Adrenal gland (tissue), 12 donors: ENCODE results near the gene AOPEP. TPM values are rescaled to one million over a fixed set of nuclear protein-coding genes. Genes with fewer than 3 reads are reported as not detected.

ENCODE experiments used
- DNase-seq, 7 donors: peaks; one replicate each; pipeline ENCODE4 v3.0.0-alpha.2; 2019 to 2020
- H3K27ac ChIP-seq, 5 donors: fragments of 200-600 bp; sonication (generic) in 4 of 5; 1 replicate in 3 of 5; 2 replicates in 2 of 5; pipeline versions ENCODE4 v1.5.1 to v1.8.0; 2016 to 2020; ENCODE audit warnings: mild to moderate bottlenecking in 1 of 5
- H3K27me3 ChIP-seq: fragments of 200-600 bp; 2 replicates; pipeline ENCODE4 v1.8.0; 2021
- H3K36me3 ChIP-seq, 2 donors: fragments of 200-600 bp; replicated peaks in 1 of 2; 1 replicate in 1 of 2; 2 replicates in 1 of 2; pipeline versions ENCODE4 v1.5.1 to v1.8.0; 2018 to 2022
- H3K4me1 ChIP-seq, 2 donors: fragments of 200-600 bp; replicated peaks in 1 of 2; 1 replicate in 1 of 2; 2 replicates in 1 of 2; pipeline versions ENCODE4 v1.5.1 to v1.8.0; 2018 to 2021
- H3K4me3 ChIP-seq, 4 donors: fragments of 200-600 bp; sonication (generic) in 3 of 4; one replicate each; pipeline ENCODE4 v1.5.1; 2016 to 2018
- H3K9me3 ChIP-seq, 3 donors: fragments of 200-600 bp; sonication (generic) in 1 of 3; replicated peaks in 1 of 3; 1 replicate in 2 of 3; 2 replicates in 1 of 3; pipeline versions ENCODE4 v1.5.1 to v1.8.0; 2016 to 2021
- POLR2A ChIP-seq, 2 donors: fragments of 450-650 bp; IDR thresholded peaks; one replicate each; pipeline ENCODE4 v1.6.1; 2017; ENCODE audit warnings: antibody characterized with exemption in 2 of 2, mild to moderate bottlenecking in 2 of 2, moderate library complexity in 1 of 2
- WGBS, 4 donors: extraction: QIAGEN DNeasy Blood & Tissue Kit in 2 of 4; methylation state at CpG; one replicate each; pipeline versions ENCODE4 v1.1.5 to v1.1.7; 2013 to 2017; 5-methylcytosine and 5-hydroxymethylcytosine counted together
- intact Hi-C, 2 donors: fragments of 100-400 bp; cut with DNase I; formaldehyde crosslinking; loops; one replicate each; pipeline versions ENCODE4 v1.14.1 to v1.15.0; 2022 to 2023
- polyA plus RNA-seq, 3 donors: library from polyadenylated mRNA; stranded (reverse); fragments of 200-250 nt in 2 of 3; fragments of 350-450 nt in 1 of 3; fragmentation: Illumina TruSeq in 1 of 3; extraction: RNeasy Lipid Tissue Mini Kit (QIAGEN cat#74804) in 1 of 3; gene quantifications; one replicate each; pipeline ENCODE4 v1.2.3, GENCODE V29; 2013 to 2014
- total RNA-seq, 9 donors: library from RNA; depleted of rRNA in 4 of 9; stranded (reverse); fragments of >200 nt in 4 of 9; fragments of 120-200 nt in 1 of 9; fragmentation: NEBNext Ultra II Directional in 1 of 9; extraction: Animal tissue kit (Norgen Biotek cat#: 25700) in 1 of 9; gene quantifications; one replicate each; pipeline versions ENCODE4 v1.1.0 to v1.2.4, GENCODE V29; 2013 to 2023
- TF ChIP-seq, protein P1 (sequence below), 6 experiments: fragments of 450-650 bp in 4 of 6; fragments of 200-600 bp in 2 of 6; sonication (generic) in 1 of 6; IDR thresholded peaks; 1 replicate in 5 of 6; 2 replicates in 1 of 6; pipeline versions ENCODE4 v1.5.1 to v1.8.0; 2016 to 2021; ENCODE audit warnings: antibody characterized with exemption in 6 of 6, mild to moderate bottlenecking in 2 of 6, moderate library complexity in 1 of 6
- donor health status: healthy with polysubstance abuse.
- donor health status: Bipolar disorder and iron deficiency.
- donor health status: DM: yes; HTN: yes; CAD: no.
- donor health status: DM: no; HTN: no; CAD: no.
- donor health status: DM: no; HTN: no; CAD: no.
- donor health status: DM: yes; HTN: yes; CAD: no.

Gene AOPEP
- total and polyA plus RNA-seq, 12 donors: 31.0 to 99.6 (median 71.0) TPM

DNA sequence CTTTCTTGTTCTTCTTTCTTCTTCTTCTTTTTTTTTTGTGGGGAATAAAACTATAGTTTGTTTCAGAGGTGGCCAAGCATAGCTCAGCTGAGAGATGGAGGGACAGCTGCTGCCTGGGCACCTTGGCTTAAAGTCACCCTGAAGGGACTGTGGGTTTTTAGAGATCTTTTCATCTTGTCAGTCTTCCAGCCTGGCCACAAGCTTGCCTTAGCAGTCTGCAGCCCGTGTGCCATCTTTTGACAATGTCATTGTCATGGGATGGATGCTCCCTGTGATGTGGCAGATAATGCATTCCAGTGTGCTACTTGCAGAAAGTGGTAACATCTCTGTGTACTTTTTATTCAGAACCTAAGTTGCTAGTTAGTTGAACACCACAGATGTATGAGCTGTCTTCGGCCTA lies 310.2 kb downstream of the AOPEP start:
- Histone ChIP-seq H3K4me1 (peaks cover 0 to 36% of the 10 kb centered on the region in 2 donors), H3K36me3 (no peaks in the 10 kb centered on the region), H3K27me3 (no peaks in the 10 kb centered on the region), H3K4me3 (no peak overlapping the region), H3K27ac (no peak overlapping the region), H3K9me3 (no peaks in the 10 kb centered on the region)
- TF ChIP-seq, protein P1, sequence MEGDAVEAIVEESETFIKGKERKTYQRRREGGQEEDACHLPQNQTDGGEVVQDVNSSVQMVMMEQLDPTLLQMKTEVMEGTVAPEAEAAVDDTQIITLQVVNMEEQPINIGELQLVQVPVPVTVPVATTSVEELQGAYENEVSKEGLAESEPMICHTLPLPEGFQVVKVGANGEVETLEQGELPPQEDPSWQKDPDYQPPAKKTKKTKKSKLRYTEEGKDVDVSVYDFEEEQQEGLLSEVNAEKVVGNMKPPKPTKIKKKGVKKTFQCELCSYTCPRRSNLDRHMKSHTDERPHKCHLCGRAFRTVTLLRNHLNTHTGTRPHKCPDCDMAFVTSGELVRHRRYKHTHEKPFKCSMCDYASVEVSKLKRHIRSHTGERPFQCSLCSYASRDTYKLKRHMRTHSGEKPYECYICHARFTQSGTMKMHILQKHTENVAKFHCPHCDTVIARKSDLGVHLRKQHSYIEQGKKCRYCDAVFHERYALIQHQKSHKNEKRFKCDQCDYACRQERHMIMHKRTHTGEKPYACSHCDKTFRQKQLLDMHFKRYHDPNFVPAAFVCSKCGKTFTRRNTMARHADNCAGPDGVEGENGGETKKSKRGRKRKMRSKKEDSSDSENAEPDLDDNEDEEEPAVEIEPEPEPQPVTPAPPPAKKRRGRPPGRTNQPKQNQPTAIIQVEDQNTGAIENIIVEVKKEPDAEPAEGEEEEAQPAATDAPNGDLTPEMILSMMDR (IDR thresholded peaks at IDR 0.05): no peak
- no peak for TF ChIP-seq POLR2A (IDR thresholded peaks at IDR 0.05)
- WGBS, 4 donors: 85 to 88% (median 87%) methylated on average over 2 of the region's 2 CpGs
- intact Hi-C loops: loop anchor here in 1 of 2 donors (10.0 kb wide), 1 partner anchor 48 kb away; no protein-coding TSS in a partner anchor
- no peak for DNase-seq

DNA sequence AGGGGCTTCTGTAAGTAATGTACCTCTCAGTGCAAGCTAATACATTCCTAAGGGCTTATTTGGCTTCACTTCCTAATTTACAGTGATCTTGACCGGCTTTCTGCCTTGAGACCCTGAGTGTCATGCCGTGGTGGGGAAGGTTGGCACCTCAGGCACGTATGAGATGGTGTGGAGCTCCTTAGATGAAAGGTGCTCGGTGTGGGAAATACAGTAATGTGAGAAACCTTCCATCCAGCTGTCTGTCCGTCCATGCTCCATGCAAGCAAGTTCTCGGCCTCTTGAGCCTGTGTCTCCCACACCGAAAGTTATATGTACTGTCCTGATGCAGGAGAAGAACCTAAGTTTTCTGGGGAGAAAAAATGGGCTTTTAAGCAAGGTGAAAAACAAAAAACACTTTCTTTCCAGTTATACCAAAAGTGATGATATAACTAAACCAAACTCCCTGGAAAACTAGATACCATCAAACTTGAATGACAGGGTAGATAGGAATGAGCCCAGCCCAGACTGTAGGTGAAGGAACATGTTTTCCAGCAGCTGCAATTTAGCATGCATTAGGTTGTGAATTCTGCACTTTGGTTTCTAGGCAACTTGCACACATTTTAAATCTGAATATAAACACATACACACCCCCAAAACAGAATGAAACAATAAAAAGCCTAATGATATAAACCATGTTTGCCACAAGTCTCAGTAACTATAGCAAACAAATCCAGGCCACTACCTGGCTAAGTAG lies 311.5 kb downstream of the AOPEP start:
- 89 to 95% (median 94%) methylated on average over 7 of the region's 7 CpGs for WGBS, 4 donors
- intact Hi-C loops: loop anchor here in 1 of 2 donors (10.0 kb wide), 1 partner anchor 47 kb away; no protein-coding TSS in a partner anchor
- H3K27me3 ChIP-seq: no peaks in the 10 kb centered on the region
- no peaks in the 10 kb centered on the region for H3K36me3 ChIP-seq
- H3K4me3 ChIP-seq: no peak overlapping the region
- no peaks in the 10 kb centered on the region for H3K9me3 ChIP-seq
- DNase-seq: no peak
- H3K4me1 ChIP-seq: peaks cover 0 to 25% of the 10 kb centered on the region in 2 donors
- TF ChIP-seq POLR2A (IDR thresholded peaks at IDR 0.05): no peak
- TF ChIP-seq, protein P1 (IDR thresholded peaks at IDR 0.05): no peak
- no peak overlapping the region for H3K27ac ChIP-seq

DNA sequence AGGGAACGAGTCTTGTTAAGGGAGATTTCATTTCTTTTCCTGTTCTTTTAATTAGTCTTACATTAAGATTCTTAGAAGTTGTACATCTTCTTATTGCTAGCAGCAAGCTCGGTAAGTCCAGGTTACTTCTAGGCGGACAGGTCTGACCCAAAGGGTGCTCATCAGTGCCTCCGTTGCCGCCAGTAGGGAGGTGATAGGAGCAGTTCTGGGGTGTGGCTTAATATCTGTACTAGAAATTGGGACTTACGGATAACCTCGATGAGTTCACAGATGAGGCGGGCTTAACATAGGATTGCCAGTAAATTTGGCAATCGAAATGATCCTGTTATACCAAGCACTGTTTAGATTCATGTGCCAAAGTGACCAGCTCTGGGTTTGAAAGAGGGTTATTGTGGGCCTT lies 312.2 kb downstream of the AOPEP start:
- no peaks in the 10 kb centered on the region for H3K27me3 ChIP-seq
- intact Hi-C loops: loop anchor here in 1 of 2 donors (10.0 kb wide), 1 partner anchor 46 kb away; no protein-coding TSS in a partner anchor
- DNase-seq: no peak
- no peak overlapping the region for H3K27ac ChIP-seq
- H3K36me3 ChIP-seq: no peaks in the 10 kb centered on the region
- TF ChIP-seq POLR2A (IDR thresholded peaks at IDR 0.05): no peak
- TF ChIP-seq, protein P1 (IDR thresholded peaks at IDR 0.05): no peak
- peaks cover 0 to 23% of the 10 kb centered on the region in 2 donors for H3K4me1 ChIP-seq
- no peak overlapping the region for H3K4me3 ChIP-seq
- WGBS, 4 donors: 94 to 96% (median 96%) methylated on average over 9 of the region's 9 CpGs
- no peaks in the 10 kb centered on the region for H3K9me3 ChIP-seq

DNA sequence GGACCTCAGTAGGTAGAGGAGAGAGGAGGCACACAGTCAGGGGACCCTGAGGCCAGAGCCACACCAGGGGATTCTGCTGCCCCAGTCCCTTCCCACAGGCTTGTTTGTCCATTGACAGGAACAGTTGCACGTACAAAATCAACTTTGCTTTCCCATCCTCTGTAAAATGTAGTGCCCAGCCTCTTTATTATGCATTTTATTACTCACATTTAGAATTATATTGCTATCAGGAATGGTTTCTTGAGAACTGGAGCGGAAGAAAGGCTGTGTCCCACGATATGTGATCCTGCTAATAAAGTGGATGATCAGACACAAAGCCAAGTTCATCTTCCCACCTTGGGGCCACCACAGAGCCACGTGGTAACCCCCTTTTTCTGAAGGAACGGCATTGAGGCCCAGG lies 313.6 kb downstream of the AOPEP start:
- H3K4me3 ChIP-seq: no peak overlapping the region
- H3K27me3 ChIP-seq: no peaks in the 10 kb centered on the region
- no peak overlapping the region for H3K27ac ChIP-seq
- peaks cover 0 to 23% of the 10 kb centered on the region in 2 donors for H3K4me1 ChIP-seq
- H3K36me3 ChIP-seq: no peaks in the 10 kb centered on the region
- intact Hi-C loops: no loop called here
- TF ChIP-seq, protein P1 (IDR thresholded peaks at IDR 0.05): no peak
- TF ChIP-seq POLR2A (IDR thresholded peaks at IDR 0.05): no peak
- 75 to 86% (median 86%) methylated on average over 5 of the region's 5 CpGs for WGBS, 4 donors
- H3K9me3 ChIP-seq: no peaks in the 10 kb centered on the region
- no peak for DNase-seq
